T-helper 17 cell (primary cell): ENCODE data around the gene GNB1L. TPM values are rescaled to one million over a fixed set of nuclear protein-coding genes. Genes with fewer than 3 reads are reported as not detected.

ENCODE experiments used
- ATAC-seq: fragments of 150-1000 bp; cut with Tn5 transposase; 2 replicates; pipeline ENCODE4 v1.10.0; 2021; ENCODE audit warnings: mild to moderate bottlenecking, moderate library complexity
- DNase-seq, 3 donors: peaks; one replicate each; pipeline versions ENCODE4 v3.0.0 to v3.0.0-alpha.2; 2020 to 2021
- H3K9me3 ChIP-seq: one replicate; pipeline ENCODE4 v1.7.0; 2013; ENCODE audit warnings: low read length, mild to moderate bottlenecking; ENCODE audit not compliant: control insufficient read depth, poor library complexity, severe bottlenecking
- H3K27ac Mint-ChIP-seq: one replicate; pipeline ENCODE4 v1.8.0; 2022; ENCODE audit warnings: mild to moderate bottlenecking, moderate library complexity, mixed read lengths
- H3K27me3 Mint-ChIP-seq: one replicate; pipeline ENCODE4 v1.8.0; 2022; ENCODE audit warnings: mixed read lengths
- H3K36me3 Mint-ChIP-seq: one replicate; pipeline ENCODE4 v1.8.0; 2022; ENCODE audit warnings: low read depth, mixed read lengths
- H3K4me1 Mint-ChIP-seq: one replicate; pipeline ENCODE4 v1.8.0; 2022; ENCODE audit warnings: mild to moderate bottlenecking, mixed read lengths
- H3K4me3 Mint-ChIP-seq: one replicate; pipeline ENCODE4 v1.8.0; 2022; ENCODE audit warnings: mild to moderate bottlenecking, moderate library complexity, mixed read lengths
- total RNA-seq, 4 donors: library from RNA in 2 of 4; stranded (reverse) in 2 of 4; gene quantifications; one replicate each; pipeline ENCODE4 v1.2.3 and lab custom pipeline; 2022 to 2026

Gene GNB1L
- total RNA-seq, 2 donors from 2014 or later: 5.0 to 6.2 TPM

DNA sequence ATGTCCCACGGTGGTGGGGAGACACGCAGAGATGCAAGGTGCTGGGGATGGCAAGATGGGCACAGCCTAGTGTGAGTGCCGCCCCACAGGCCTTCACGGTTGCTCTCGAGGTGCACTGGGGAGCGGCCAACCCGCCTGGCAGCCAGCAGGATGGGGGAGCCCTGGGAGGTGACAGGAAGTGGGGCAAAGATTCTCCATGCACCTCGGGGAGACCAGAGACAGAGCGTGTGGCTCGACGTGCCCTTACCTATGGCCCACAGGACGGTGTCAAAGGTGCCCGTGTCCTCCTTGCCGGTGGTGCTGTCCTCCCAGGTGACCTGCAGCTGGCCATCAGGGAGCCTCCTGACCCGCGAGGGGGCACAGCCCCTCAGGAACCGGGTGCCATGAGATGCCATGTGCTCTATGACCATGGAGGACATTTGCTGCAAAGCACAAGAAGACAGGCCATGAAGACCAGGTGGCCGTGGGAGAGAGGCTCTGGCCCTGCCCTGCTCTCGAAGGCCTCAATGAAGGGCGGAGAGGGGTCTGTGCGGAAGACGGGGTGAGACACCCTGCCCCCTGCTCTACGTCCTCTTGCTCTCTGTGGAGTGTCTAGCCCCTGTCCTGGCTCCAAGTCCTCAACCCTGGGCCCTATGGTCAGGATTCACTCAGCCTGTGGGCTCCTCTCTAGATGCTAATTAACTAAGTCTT lies 40.6 kb upstream of the GNB1L start:
- H3K27me3 Mint-ChIP-seq: no peaks in the 10 kb centered on the region
- DNase-seq: no peak
- no peaks in the 10 kb centered on the region for H3K9me3 ChIP-seq
- peak overlapping the region; percentile 97 for H3K27ac Mint-ChIP-seq
- ATAC-seq: no peak
- peaks cover 2% of the 10 kb centered on the region for H3K36me3 Mint-ChIP-seq
- H3K4me3 Mint-ChIP-seq: no peak overlapping the region
- peaks cover 21% of the 10 kb centered on the region for H3K4me1 Mint-ChIP-seq

DNA sequence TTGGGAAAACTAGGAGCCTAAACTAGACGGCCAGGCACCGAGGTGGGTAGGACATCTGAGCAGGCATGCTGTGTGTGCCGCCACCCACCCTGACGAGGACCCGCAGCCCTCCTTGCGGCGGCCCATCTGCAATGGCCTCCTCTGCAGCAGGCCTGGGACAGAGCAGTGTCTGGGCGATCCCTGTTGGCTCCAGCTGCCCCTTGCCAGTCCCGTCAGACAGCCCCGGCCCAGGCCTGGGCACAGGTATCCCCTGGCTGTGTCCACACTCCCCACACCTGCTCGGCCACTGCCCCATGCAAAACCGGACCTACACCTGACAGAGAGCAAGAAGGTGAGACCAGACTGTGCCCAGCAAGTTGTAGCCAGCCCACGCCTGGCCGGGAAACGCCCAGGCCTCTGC lies 38.7 kb upstream of the GNB1L start:
- H3K27ac Mint-ChIP-seq: peak overlapping the region; percentile 97
- no peak for ATAC-seq
- no peaks in the 10 kb centered on the region for H3K27me3 Mint-ChIP-seq
- no peaks in the 10 kb centered on the region for H3K9me3 ChIP-seq
- no peak overlapping the region for H3K4me3 Mint-ChIP-seq
- peaks cover 2% of the 10 kb centered on the region for H3K36me3 Mint-ChIP-seq
- DNase-seq: no peak
- peaks cover 25% of the 10 kb centered on the region for H3K4me1 Mint-ChIP-seq

DNA sequence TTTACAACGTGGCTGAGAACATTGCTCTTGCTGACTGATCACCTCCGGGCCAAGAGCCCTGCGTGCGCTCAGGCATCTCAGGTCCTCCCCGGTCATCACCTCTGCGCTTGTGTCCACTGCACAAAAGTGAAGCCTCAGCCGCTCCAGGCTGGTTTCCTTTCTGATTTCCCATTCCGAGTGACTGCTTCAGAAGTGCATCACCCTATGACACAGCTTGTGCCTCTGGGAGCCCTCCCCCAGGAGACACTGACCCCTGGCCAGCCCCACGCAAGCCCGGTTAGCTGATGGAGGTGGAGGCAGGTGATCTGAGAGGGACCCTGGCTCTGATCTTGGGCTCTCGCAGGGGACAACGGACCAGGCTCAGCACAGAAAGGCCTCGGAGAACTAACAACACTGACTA lies 38.3 kb upstream of the GNB1L start:
- H3K4me1 Mint-ChIP-seq: peaks cover 25% of the 10 kb centered on the region
- H3K36me3 Mint-ChIP-seq: peaks cover 2% of the 10 kb centered on the region
- H3K27ac Mint-ChIP-seq: peak overlapping the region; percentile 97
- peak overlapping the region; percentile 87 for H3K4me3 Mint-ChIP-seq
- no peak for DNase-seq
- H3K27me3 Mint-ChIP-seq: no peaks in the 10 kb centered on the region
- no peak for ATAC-seq
- no peaks in the 10 kb centered on the region for H3K9me3 ChIP-seq

DNA sequence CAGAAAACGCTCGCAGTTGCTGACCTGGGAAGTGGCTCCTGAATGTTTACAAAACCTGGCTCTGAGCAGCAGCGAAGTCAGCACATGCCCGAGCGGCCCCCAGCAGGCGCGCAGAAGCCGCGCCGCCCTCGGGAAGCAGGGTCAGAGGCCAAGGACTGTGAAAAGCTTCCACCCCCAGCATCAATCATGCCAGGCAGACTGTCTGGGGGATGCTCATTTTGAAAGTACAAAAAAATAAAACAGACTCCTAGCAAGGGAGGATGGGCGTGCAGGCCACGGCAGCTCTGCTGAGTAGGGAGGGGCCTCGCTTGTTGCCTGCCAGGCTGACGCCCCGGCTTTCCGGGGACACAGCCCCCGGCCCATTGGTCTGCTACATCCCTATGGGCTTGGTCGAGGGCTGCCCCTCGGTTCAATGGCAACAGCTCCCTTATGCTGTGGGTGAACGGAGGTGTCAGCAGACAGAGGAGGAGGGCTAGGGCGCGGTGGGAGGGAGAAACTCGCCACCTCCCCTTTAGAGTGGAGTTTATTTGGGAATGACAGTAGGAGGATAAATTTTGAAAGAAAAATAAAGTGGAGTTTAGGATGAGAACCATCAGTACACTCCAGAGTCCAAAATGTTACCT lies 37.7 kb upstream of the GNB1L start:
- Mint-ChIP-seq H3K27ac (peak overlapping the region; percentile 97), H3K36me3 (peaks cover 2% of the 10 kb centered on the region), H3K4me1 (peaks cover 27% of the 10 kb centered on the region), H3K4me3 (peak overlapping the region; percentile 87), H3K27me3 (no peaks in the 10 kb centered on the region)
- H3K9me3 ChIP-seq: no peaks in the 10 kb centered on the region
- peak; percentile 48 for ATAC-seq
- peak in 1 of 3 donors; percentile 57 for DNase-seq

DNA sequence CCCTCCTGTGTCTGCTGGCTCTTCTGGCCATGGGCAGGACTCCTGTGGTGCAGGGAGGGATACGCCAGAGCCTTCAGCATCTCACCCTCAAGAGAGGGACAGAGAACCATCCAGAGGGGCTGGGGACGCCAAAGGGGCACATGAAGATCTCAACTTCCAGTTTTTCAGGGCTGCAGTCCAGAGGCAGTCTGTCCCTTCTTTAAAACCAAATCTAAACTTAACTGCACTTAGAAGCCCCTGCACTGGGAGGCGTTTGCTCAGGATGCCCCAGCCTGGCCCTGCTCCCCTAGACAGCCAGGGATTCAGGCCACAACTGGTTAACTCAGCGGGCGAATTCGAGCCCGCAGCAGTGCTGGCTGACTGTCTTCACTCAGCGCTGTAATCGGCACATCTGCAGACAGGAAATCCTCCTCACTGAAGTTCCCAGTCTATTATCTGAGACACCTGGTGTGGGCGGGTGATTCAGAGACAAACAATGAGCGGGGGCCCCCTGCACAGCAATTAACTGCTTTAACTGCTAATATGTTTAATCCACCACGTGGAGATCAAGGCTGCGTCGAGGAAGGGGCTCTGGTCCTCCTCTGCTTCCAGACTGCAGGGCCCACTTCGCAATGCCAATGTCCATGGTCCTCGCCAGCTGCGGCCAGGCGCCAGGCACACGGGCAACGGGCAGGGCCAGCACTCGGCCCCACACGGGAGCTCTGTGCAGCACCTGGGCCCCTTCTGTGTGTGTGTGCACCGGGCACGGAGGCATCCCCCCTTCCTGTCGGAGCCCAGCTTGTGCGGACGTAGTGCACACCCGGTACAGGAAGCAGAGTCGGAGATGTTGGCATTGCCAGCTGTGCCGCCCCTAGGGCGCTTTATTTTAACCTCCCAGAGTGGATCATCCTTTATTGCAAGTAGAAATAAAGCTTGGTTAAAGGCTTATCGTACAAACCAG lies 36.9 kb upstream of the GNB1L start:
- peak overlapping the region; percentile 97 for H3K27ac Mint-ChIP-seq
- H3K4me3 Mint-ChIP-seq: peak overlapping the region; percentile 87
- peak; percentile 92 for ATAC-seq
- H3K27me3 Mint-ChIP-seq: no peaks in the 10 kb centered on the region
- peaks cover 35% of the 10 kb centered on the region for H3K4me1 Mint-ChIP-seq
- DNase-seq: peak; percentile 44 to 76 (median 67)
- no peaks in the 10 kb centered on the region for H3K9me3 ChIP-seq
- peaks cover 2% of the 10 kb centered on the region for H3K36me3 Mint-ChIP-seq

DNA sequence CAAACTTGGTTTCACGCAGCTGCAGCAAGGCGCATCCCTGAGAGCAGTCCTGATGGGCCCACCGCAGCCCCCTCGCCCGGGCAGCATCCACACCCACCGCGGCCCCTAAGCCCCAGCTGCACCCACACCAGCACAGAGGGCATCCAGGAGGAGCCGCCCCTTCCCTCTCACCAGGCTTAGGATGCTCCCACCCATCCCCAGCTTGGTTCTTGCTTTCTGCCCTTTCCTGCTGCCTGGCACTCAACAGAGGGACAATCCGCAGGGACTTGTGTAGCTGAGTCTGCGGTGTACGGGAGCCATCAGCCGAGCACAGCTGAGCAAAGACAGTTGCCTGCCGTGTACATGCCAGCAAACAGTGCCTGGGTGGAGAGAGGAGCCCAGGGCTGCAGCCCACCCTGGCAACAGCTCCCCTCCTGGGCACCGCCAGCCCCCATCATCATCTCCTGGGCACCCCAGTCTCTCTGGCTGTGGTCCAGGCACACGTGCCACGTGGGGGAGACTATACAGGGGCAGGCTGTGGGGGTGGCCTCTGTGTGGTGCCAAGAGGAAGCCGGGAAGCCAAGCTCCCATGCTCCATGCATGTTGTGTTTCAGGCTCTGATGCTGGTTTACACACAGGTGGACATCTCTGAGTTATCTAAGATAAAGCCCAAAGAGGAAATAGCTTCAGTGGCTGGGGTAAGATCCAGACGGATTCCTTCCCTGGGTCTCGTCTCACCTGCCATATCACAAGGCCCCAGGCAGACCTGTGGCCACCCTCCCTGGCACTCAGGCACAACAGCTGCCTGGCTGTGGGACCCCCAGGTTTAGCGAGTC lies 36.0 kb upstream of the GNB1L start:
- no peaks in the 10 kb centered on the region for H3K9me3 ChIP-seq
- DNase-seq: peak in 1 of 3 donors; percentile 1
- Mint-ChIP-seq H3K27me3 (no peaks in the 10 kb centered on the region), H3K4me1 (peaks cover 38% of the 10 kb centered on the region), H3K36me3 (peaks cover 2% of the 10 kb centered on the region), H3K27ac (peak overlapping the region; percentile 97), H3K4me3 (peak overlapping the region; percentile 87)
- no peak for ATAC-seq

DNA sequence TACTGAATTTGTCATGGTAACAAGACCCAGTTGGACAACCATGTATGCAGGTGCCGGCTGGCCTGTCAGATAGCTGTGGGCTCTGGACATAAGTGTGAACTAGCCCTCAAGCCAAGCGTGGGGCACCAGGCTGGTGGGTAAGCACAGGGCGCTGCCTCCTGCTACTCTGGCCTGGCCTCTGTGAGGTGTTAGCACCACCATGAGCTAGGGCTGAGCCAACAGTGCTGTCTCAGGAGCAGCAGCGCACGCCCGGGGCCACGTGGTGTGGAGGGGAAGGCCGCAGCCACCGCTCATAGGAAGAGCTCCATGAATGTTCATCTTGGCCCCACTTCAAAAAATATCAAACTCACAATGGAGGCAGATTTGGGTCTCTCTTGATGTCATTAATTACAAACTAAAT lies 35.3 kb upstream of the GNB1L start:
- ATAC-seq (no peak), DNase-seq (no peak)
- Mint-ChIP-seq H3K27ac (peak overlapping the region; percentile 97), H3K4me1 (peaks cover 41% of the 10 kb centered on the region), H3K36me3 (peaks cover 2% of the 10 kb centered on the region), H3K4me3 (peak overlapping the region; percentile 41), H3K27me3 (no peaks in the 10 kb centered on the region)
- H3K9me3 ChIP-seq: no peaks in the 10 kb centered on the region

DNA sequence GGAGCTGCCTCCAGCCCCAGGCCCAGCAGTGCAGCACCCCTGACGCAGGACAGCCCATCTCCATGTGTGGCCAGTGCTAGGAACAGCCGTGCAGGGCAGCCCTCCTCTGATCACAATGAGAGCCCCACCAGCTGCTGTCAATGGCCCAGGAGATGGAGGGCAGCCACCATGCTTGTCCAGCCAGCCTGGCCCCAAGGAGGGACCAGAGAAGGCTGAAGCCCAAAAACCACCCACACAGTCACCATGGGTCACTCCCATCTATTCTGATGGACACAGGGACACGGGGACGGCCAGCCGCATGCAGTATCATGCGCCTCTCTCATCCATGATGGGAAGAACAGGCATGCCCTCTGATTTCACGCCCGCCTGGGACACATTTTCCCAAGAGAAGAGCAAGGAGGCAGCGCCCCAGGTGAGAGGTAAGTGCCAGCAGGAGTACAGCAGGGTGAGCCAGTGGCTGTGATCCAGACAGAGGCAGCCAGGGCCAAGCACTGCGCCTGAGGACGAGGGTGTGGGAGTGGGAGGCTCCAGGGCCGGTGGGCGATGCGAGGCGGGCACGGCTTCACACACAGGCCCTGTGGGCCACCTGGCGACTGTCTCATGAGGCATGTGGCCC lies 33.6 kb upstream of the GNB1L start:
- Mint-ChIP-seq H3K4me1 (peaks cover 36% of the 10 kb centered on the region), H3K27ac (peak overlapping the region; percentile 57), H3K36me3 (no peaks in the 10 kb centered on the region), H3K4me3 (no peak overlapping the region), H3K27me3 (no peaks in the 10 kb centered on the region)
- peak in 1 of 3 donors; percentile 7 for DNase-seq
- ATAC-seq: no peak
- H3K9me3 ChIP-seq: no peaks in the 10 kb centered on the region

DNA sequence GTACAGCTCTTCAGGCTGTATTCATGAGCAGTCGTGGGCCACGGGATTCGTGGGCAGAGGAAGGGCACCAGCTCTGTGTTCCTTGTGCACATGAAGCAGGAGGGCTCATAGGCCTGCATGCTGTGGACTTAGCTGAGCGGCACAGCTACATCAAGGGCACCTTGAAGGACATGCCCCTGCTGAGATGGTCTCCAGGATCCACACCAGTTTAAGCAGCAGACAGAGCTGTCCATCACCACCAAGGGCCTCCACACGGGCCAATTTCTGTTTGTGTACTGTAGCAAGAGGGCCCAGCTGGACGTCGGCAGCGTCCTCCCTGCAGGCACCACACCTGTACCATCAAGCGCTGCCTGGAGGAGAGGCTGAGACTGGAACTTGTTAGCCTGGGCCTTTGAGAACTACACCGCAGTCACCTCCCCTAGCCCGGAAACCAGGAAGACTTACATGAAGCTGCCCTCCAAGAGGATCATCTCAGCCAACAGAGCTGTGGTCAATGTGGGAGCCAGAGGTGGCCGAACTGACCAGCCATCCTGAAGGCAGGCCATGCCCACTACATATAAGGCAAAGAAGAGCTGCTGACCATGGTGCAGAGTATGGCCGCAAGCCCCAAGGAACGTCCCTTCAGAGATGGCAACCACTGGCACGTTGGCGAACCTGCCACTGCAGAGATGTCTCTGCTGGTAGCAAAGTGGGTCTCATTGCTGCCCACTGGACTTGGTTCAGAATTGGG lies 32.7 kb upstream of the GNB1L start:
- DNase-seq: peak in 2 of 3 donors; percentile 3
- Mint-ChIP-seq H3K4me1 (peaks cover 35% of the 10 kb centered on the region), H3K27ac (peak overlapping the region; percentile 90), H3K4me3 (peak overlapping the region; percentile 12), H3K27me3 (no peaks in the 10 kb centered on the region), H3K36me3 (no peaks in the 10 kb centered on the region)
- no peaks in the 10 kb centered on the region for H3K9me3 ChIP-seq
- ATAC-seq: no peak

DNA sequence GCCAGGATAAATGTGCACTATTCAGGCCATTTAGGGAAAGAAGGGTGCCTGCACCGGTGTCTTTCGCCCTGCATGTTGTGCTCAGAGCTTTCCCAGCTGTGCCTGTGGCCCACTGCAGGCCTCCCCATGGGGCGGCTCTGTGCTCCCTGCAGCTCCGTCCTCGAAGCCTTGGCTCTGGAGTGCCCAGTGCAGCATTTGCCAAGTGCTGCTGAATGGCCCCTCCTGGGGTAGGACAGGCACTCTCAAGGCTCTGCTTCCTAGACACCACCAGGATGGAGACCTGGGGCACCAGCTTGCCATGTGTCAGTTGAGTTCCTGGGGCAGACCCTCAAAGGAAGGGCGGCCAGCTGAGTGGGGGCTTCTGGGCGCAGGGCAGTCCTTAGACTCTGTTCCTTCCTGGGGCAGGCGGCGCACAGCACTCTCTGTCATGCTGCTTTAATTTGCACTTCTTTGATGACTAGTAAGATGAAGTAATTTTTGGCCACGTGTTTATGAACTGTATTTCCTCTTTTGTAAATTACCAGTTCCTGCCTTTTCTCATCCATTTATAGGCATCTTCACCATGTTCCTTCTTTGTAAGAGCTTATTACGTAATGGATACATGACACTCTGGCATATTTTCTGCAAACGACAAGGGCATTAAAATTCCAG lies 32.1 kb upstream of the GNB1L start:
- H3K9me3 ChIP-seq: no peaks in the 10 kb centered on the region
- Mint-ChIP-seq H3K4me1 (peaks cover 28% of the 10 kb centered on the region), H3K4me3 (peak overlapping the region; percentile 12), H3K27ac (peak overlapping the region; percentile 90), H3K36me3 (no peaks in the 10 kb centered on the region), H3K27me3 (no peaks in the 10 kb centered on the region)
- peak in 2 of 3 donors; percentile 4 to 7 for DNase-seq
- peak; percentile 22 for ATAC-seq

DNA sequence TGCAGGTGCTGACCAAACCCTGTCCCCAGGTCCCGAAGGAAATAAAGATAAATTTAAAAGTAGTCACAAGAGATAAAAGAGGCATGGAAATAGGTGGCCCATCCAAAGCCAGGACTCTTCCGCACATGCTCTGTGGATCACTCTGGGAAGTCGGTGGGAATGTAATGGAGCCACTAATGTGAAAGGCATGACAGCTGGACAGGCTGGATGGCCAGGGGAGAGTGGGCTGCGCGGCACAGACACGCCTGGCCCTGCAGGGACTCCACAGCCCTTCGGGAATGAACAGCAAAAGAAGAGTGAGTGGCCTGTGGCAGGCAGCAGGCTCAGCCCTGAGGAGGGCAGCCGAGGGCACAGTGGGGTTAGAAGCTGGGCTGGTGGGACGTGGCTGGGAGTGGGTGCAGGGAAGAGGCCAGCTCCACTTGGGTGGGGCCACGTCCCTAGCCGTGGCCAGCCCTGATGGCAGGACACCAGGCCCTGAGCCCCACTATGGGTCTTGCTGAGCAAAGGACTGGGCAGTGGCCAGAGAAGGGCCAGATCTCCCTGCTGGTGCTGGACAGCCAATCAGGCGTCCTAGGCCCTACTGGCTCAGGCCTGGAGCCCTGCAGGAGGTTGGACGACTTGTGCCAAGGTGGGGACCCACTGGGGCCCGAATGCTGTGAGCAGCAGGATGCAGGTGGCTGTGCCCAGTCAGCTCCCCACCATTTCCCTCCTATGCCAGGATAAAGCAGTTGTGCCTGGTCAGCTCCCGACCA lies 31.3 kb upstream of the GNB1L start:
- H3K4me3 Mint-ChIP-seq: peak overlapping the region; percentile 19
- H3K36me3 Mint-ChIP-seq: no peaks in the 10 kb centered on the region
- H3K27ac Mint-ChIP-seq: peak overlapping the region; percentile 90
- no peaks in the 10 kb centered on the region for H3K9me3 ChIP-seq
- peak in 2 of 3 donors; percentile 1 to 5 for DNase-seq
- no peaks in the 10 kb centered on the region for H3K27me3 Mint-ChIP-seq
- ATAC-seq: no peak
- peaks cover 21% of the 10 kb centered on the region for H3K4me1 Mint-ChIP-seq
